Adipocyte (in vitro differentiated cells): ENCODE data around the gene WDR38.

Source experiments
- DNase-seq: peaks from one replicate; pipeline ENCODE4 v3.0.0-alpha.2; 2015; ENCODE audit warnings: low read depth
- H3K27me3 ChIP-seq: replicated peaks from 2 replicates; pipeline ENCODE4 v1.7.0; 2013; ENCODE audit warnings: mild to moderate bottlenecking, low read length, moderate library complexity; ENCODE audit not compliant: control insufficient read depth, insufficient read depth
- H3K36me3 ChIP-seq: 2 replicates; pipeline ENCODE4 v1.7.0; 2013; ENCODE audit warnings: low read length, mild to moderate bottlenecking, moderate library complexity; ENCODE audit not compliant: control insufficient read depth, insufficient read depth, severe bottlenecking
- H3K4me1 ChIP-seq: 2 replicates; pipeline ENCODE4 v1.7.0; 2013; ENCODE audit warnings: mild to moderate bottlenecking, low read length, moderate library complexity; ENCODE audit not compliant: control insufficient read depth, insufficient read depth
- H3K4me3 ChIP-seq: 2 replicates; pipeline ENCODE4 v1.7.0; 2013; ENCODE audit warnings: mild to moderate bottlenecking, low read length, moderate library complexity
- H3K9ac ChIP-seq: 2 replicates; pipeline ENCODE4 v1.7.0; 2013; ENCODE audit warnings: mild to moderate bottlenecking, low read length, moderate library complexity
- H3K9me3 ChIP-seq: 2 replicates; pipeline ENCODE4 v1.7.0; 2013; ENCODE audit warnings: mild to moderate bottlenecking, low read length, moderate library complexity; ENCODE audit not compliant: control insufficient read depth

The WDR38 gene

DNA sequence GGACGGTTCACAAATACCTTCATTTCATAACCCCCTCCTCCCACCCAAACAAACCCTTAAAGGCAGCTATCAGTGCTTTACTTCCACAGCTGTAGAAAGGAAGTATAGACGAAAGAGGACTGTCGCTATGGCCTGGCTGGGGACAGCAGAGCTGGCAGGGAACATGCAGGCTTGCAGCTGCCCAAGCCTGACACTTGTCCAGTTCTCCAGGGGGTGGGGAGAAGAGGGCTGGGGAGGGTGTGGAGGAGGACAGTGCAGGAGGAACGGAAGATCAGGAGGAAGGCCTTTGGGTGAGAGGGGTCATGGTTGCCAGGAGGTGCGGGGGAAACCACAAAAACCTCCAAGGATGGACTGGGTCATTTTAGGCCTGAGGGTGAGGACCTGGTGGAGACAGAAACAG, 34.6 kb downstream of the WDR38 start:
- H3K9ac ChIP-seq: no peak overlapping the region
- no peaks in the 10 kb centered on the region for H3K27me3 ChIP-seq
- peaks cover 73% of the 10 kb centered on the region for H3K36me3 ChIP-seq
- DNase-seq: no peak
- H3K4me1 ChIP-seq: no peaks in the 10 kb centered on the region
- H3K4me3 ChIP-seq: no peak overlapping the region
- H3K9me3 ChIP-seq: no peaks in the 10 kb centered on the region

- DNase-seq: no peak
- no peak overlapping the region for H3K9ac ChIP-seq
- no peaks in the 10 kb centered on the region for H3K27me3 ChIP-seq
- no peak overlapping the region for H3K4me3 ChIP-seq
- no peaks in the 10 kb centered on the region for H3K4me1 ChIP-seq
- no peaks in the 10 kb centered on the region for H3K9me3 ChIP-seq
- peaks cover 85% of the 10 kb centered on the region for H3K36me3 ChIP-seq
Measured at GRCh38 chr9:124889006-124889405, 35.7 kb downstream of the WDR38 start.

DNA sequence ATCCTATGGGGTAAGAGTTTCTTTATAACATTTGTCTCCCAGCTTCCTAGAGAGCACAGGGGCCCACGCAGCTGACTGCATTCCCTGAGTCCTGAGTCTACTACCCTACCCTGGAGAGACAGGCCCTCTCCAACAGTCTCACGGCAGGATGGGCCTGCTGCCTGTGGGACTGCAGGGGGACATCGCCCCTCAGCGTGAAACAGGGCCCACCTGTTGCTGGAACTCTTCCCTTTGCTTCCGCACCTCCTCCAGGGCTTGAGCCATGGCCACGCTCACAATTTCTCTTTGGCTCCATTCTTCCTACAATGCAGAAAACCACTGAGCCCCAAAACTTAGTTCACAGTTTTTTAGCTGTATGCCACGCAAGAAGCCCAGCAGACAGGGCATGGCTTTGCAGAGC, 36.9 kb downstream of the WDR38 start:
- H3K4me1 ChIP-seq: peaks cover 3% of the 10 kb centered on the region
- H3K4me3 ChIP-seq: no peak overlapping the region
- DNase-seq: no peak
- H3K9me3 ChIP-seq: no peaks in the 10 kb centered on the region
- H3K9ac ChIP-seq: no peak overlapping the region
- H3K27me3 ChIP-seq: no peaks in the 10 kb centered on the region
- peaks cover 78% of the 10 kb centered on the region for H3K36me3 ChIP-seq

DNA sequence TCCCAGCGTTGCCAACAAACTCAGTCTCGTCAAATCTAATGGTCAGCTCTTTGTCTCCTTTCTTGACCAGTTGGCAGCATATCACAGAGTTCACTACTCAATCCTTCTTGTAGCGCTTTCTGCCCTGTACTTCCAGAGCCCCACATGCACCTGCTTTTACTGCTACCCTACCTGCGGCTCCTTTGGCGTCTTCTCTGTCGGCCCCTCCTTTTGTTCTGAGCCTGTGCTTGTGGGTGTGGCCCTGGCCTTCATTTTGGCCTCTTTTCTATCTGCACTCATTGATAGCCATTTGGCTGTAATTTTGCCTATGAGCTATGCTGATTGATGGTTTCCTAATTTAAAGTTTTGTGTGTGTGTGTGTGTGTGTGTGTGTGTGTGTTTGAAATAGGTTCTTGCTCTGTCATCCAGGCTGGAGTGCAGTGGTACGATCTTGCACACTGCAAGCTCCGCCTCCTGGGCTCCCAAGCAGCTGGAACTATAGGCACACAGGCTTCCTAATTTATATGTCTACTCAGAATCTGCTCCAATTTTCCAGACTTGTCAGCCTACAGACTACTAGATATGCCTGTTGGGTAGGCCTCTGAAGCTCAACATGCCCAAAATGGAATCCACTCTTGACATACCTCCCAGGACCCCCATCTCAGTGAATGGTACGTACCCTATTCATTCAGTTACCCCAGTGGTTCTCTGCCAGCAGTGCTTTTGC, 40.9 kb downstream of the WDR38 start:
- DNase-seq: no peak
- Histone ChIP-seq H3K4me3 (no peak overlapping the region), H3K9ac (peak overlapping the region; percentile 21), H3K9me3 (no peaks in the 10 kb centered on the region), H3K4me1 (peaks cover 3% of the 10 kb centered on the region), H3K36me3 (peaks cover 71% of the 10 kb centered on the region), H3K27me3 (no peaks in the 10 kb centered on the region)

DNA sequence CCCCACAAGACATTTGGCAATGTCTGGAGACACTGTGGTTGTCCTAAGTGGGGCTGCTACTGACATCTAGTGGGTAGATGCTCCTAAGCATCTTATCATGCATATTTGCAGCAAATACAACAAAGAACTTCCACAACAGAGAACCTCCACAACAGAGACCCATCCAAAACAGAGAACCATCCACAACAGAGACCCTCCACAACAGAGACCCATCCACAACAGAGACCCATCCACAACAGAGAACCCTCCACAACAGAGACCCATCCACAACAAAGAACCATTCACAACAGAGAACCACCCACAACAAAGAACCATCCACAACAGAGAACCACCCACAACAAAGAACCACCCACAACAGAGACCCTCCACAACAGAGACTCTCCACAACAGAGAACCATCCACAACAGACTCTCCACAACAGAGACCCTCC, 41.5 kb downstream of the WDR38 start:
- H3K36me3 ChIP-seq: peaks cover 71% of the 10 kb centered on the region
- H3K9me3 ChIP-seq: no peaks in the 10 kb centered on the region
- DNase-seq: peak; percentile 55
- no peak overlapping the region for H3K4me3 ChIP-seq
- H3K9ac ChIP-seq: peak overlapping the region; percentile 21
- no peaks in the 10 kb centered on the region for H3K27me3 ChIP-seq
- peaks cover 3% of the 10 kb centered on the region for H3K4me1 ChIP-seq

- Histone ChIP-seq H3K9ac (no peak overlapping the region), H3K4me1 (peaks cover 8% of the 10 kb centered on the region), H3K9me3 (no peaks in the 10 kb centered on the region), H3K36me3 (peaks cover 57% of the 10 kb centered on the region), H3K4me3 (no peak overlapping the region), H3K27me3 (no peaks in the 10 kb centered on the region)
- no peak for DNase-seq
Measured at GRCh38 chr9:124897570-124898460, 44.6 kb downstream of the WDR38 start.

DNA sequence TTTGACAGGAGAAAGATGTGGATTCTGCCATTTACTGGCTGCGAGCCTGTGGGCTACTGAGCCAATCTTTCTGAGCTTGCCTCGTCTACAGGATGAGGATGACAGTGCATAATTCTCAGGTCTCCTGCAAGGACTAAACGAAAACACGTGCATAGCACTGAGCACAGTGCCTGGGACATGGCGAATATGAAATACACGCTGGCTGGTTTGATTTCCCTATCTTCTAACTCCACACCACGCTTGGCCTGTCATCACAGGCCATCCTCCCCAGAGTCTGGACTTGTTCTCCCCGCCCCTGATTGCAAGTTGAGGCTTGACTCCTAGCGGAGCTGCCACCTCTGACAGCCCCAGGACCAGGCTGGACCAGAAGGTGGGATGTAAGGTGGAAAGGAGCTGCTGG, 46.6 kb downstream of the WDR38 start:
- H3K9ac ChIP-seq: no peak overlapping the region
- no peaks in the 10 kb centered on the region for H3K9me3 ChIP-seq
- H3K4me3 ChIP-seq: no peak overlapping the region

GRCh38 chr9:124906966-124907365, 53.7 kb downstream of the WDR38 start:
- no peaks in the 10 kb centered on the region for H3K9me3 ChIP-seq
- H3K4me1 ChIP-seq: peaks cover 9% of the 10 kb centered on the region

More for the DNA sequence above, 46.6 kb downstream of the WDR38 start:
- peaks cover 5% of the 10 kb centered on the region for H3K4me1 ChIP-seq
- no peak for DNase-seq
- no peaks in the 10 kb centered on the region for H3K27me3 ChIP-seq
- peaks cover 44% of the 10 kb centered on the region for H3K36me3 ChIP-seq

More at GRCh38 chr9:124906966-124907365, 53.7 kb downstream of the WDR38 start:
- H3K4me3 ChIP-seq: no peak overlapping the region
- H3K27me3 ChIP-seq: no peaks in the 10 kb centered on the region
- peaks cover 33% of the 10 kb centered on the region for H3K36me3 ChIP-seq
- H3K9ac ChIP-seq: no peak overlapping the region
- no peak for DNase-seq
